Left ventricle myocardium inferior (tissue), 1 donor: Measurements from ENCODE around the gene IFITM2. TPM values are rescaled to one million over a fixed set of nuclear protein-coding genes. Genes with fewer than 3 reads are reported as not detected.

Experiments
- DNase-seq: peaks from one replicate; pipeline ENCODE4 v3.0.0-alpha.2; 2020
- H3K27ac ChIP-seq: fragments of 200-600 bp; replicated peaks from 2 replicates; pipeline ENCODE4 v1.8.0; 2021
- H3K27me3 ChIP-seq: fragments of 200-600 bp; 2 replicates; pipeline ENCODE4 v1.8.0; 2021; ENCODE audit warnings: low read depth
- H3K36me3 ChIP-seq: fragments of 200-600 bp; 2 replicates; pipeline ENCODE4 v1.8.0; 2021
- H3K4me1 ChIP-seq: fragments of 200-600 bp; 2 replicates; pipeline ENCODE4 v1.8.0; 2021
- H3K4me3 ChIP-seq: fragments of 200-600 bp; 2 replicates; pipeline ENCODE4 v1.8.0; 2021; ENCODE audit warnings: mild to moderate bottlenecking, moderate library complexity
- H3K9me3 ChIP-seq: fragments of 200-600 bp; replicated peaks from 2 replicates; pipeline ENCODE4 v1.8.0; 2021
- CTCF ChIP-seq: fragments of 200-600 bp; IDR thresholded peaks from 2 replicates; pipeline ENCODE4 v1.8.0; 2021; ENCODE audit warnings: antibody characterized with exemption, mild to moderate bottlenecking, borderline replicate concordance
- intact Hi-C: fragments of 100-400 bp; cut with micrococcal nuclease; formaldehyde crosslinking; loops from one replicate; pipeline ENCODE4 v1.11.0; 2022
- total RNA-seq: library from RNA; stranded (reverse); fragmentation: NEBNext Ultra II Directional; extraction: Animal tissue kit (Norgen Biotek cat#: 25700); gene quantifications from one replicate; pipeline ENCODE4 v1.2.1, GENCODE V29; 2021
- donor health status: DM: no; HTN: yes; CAD: no; lungs with severe emphysema.

Gene IFITM2
- total RNA-seq, 1 donor from 2014 or later = 160 TPM

GRCh38 chr11:269146-269890, 38.3 kb upstream of the IFITM2 start:
- Histone ChIP-seq H3K4me3 (peak overlapping the region; percentile 48), H3K9me3 (peaks cover 12% of the 10 kb centered on the region), H3K27me3 (peaks cover 48% of the 10 kb centered on the region), H3K4me1 (no peaks in the 10 kb centered on the region), H3K36me3 (no peaks in the 10 kb centered on the region), H3K27ac (peak overlapping the region; percentile 66)
- no peak for TF ChIP-seq CTCF
- no peak for DNase-seq
- intact Hi-C loops = no loop called here

- peak overlapping the region; percentile 19 for H3K27ac ChIP-seq
Measured at GRCh38 chr11:270451-271318, 36.9 kb upstream of the IFITM2 start.

GRCh38 chr11:271319-271715, 36.3 kb upstream of the IFITM2 start:
- H3K27me3 ChIP-seq = peaks cover 49% of the 10 kb centered on the region
- no peak overlapping the region for H3K27ac ChIP-seq
- intact Hi-C loops = no loop called here
- no peak overlapping the region for H3K4me3 ChIP-seq
- H3K36me3 ChIP-seq = no peaks in the 10 kb centered on the region
- TF ChIP-seq CTCF = no peak
- peaks cover 2% of the 10 kb centered on the region for H3K9me3 ChIP-seq
- DNase-seq = no peak
- H3K4me1 ChIP-seq = no peaks in the 10 kb centered on the region

More at GRCh38 chr11:270451-271318, 36.9 kb upstream of the IFITM2 start:
- DNase-seq = no peak
- intact Hi-C loops = no loop called here
- Histone ChIP-seq H3K36me3 (no peaks in the 10 kb centered on the region), H3K4me3 (no peak overlapping the region), H3K4me1 (no peaks in the 10 kb centered on the region), H3K9me3 (peaks cover 8% of the 10 kb centered on the region), H3K27me3 (peaks cover 48% of the 10 kb centered on the region)
- TF ChIP-seq CTCF = no peak

- TF ChIP-seq CTCF = no peak
- Histone ChIP-seq H3K27me3 (peaks cover 59% of the 10 kb centered on the region), H3K36me3 (no peaks in the 10 kb centered on the region), H3K4me3 (no peak overlapping the region), H3K27ac (no peak overlapping the region), H3K4me1 (no peaks in the 10 kb centered on the region), H3K9me3 (no peaks in the 10 kb centered on the region)
- DNase-seq = no peak
- intact Hi-C loops = no loop called here
Measured at GRCh38 chr11:272195-272930, 35.3 kb upstream of the IFITM2 start.

GRCh38 chr11:272931-273198, 34.8 kb upstream of the IFITM2 start:
- intact Hi-C loops = no loop called here
- TF ChIP-seq CTCF = no peak

More at GRCh38 chr11:272931-273198, 34.8 kb upstream of the IFITM2 start:
- Histone ChIP-seq H3K27me3 (peaks cover 61% of the 10 kb centered on the region), H3K27ac (no peak overlapping the region), H3K9me3 (no peaks in the 10 kb centered on the region), H3K4me1 (no peaks in the 10 kb centered on the region), H3K4me3 (no peak overlapping the region), H3K36me3 (no peaks in the 10 kb centered on the region)
- DNase-seq = no peak
